ENCODE data around the gene METTL18. TPM values are rescaled to one million over a fixed set of nuclear protein-coding genes. Genes with fewer than 3 reads are reported as not detected.

The METTL18 gene
- total and polyA plus RNA-seq, 5 donors from 2014 or later, result 5.6 to 45.4 (median 29.9) TPM

Other genes starting within 250 kb of the METTL18 start
- gene F5, start 208.4 kb downstream of the METTL18 start, total RNA-seq, result 80.6 TPM
- gene F5, start 208.4 kb downstream of the METTL18 start, polyA plus RNA-seq, result 10 to 100 TPM; 10.1 to 29.4 (median 17.5) TPM
- gene SELP, start 164.8 kb downstream of the METTL18 start, total RNA-seq, result 12.1 TPM
- gene SELP, start 164.8 kb downstream of the METTL18 start, polyA plus RNA-seq, result 10 to 100 TPM; 15.2 to 25.2 (median 22.5) TPM
- gene SELL, start 83.3 kb downstream of the METTL18 start, total RNA-seq, result 370 TPM
- gene SELL, start 83.3 kb downstream of the METTL18 start, polyA plus RNA-seq, result 1,000 to 10,000 TPM; 1,894 to 2,165 (median 2,020) TPM
- gene SELE, start 60.8 kb downstream of the METTL18 start, total RNA-seq, result not detected
- under 1 TPM in 2 of 4 donors, not detected in 2; 0.06 to 0.09 TPM for gene SELE, start 60.8 kb downstream of the METTL18 start, polyA plus RNA-seq
- 14.0 TPM for gene SCYL3, start 99.0 kb upstream of the METTL18 start, total RNA-seq
- gene SCYL3, start 99.0 kb upstream of the METTL18 start, polyA plus RNA-seq, result 10 to 100 TPM; 14.4 to 18.9 (median 15.1) TPM